ENCODE data around the gene BNC2.
A peak's percentile ranks its signal among the peaks of the same experiment; 100 is the strongest.

The BNC2 gene

DNA sequence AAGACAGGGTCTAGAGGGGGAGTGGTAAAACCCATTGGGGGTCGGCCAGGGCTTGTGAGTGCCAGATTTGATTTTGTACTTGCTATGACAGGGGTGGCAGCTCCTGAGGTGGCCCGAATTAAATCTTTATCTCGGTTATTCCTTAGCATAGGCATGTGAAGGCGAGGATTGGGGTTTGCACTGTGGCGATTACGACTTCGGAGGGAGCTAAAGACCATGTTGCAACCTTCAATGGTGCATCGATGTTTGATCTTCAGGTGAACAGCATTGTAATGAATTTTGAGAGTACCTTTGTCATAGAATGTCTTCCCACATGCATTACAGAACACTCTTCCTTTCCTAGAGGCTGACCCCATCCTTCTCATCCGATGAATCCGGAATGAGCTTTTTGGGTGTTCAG is 433.9 kb downstream of the BNC2 start:
- Mint-ChIP-seq H3K9me3 (peaks cover 34% of the 10 kb centered on the region), H3K27me3 (ENCODE audit: low read depth, poor library complexity) (no peaks in the 10 kb centered on the region), H3K4me1 (peaks cover 20% of the 10 kb centered on the region), H3K4me3 (no peak overlapping the region), H3K27ac (no peak overlapping the region), H3K36me3 (ENCODE audit: low read depth) (peaks cover 46% of the 10 kb centered on the region)
- DNase-seq = no peak
- TF ChIP-seq, protein P1, sequence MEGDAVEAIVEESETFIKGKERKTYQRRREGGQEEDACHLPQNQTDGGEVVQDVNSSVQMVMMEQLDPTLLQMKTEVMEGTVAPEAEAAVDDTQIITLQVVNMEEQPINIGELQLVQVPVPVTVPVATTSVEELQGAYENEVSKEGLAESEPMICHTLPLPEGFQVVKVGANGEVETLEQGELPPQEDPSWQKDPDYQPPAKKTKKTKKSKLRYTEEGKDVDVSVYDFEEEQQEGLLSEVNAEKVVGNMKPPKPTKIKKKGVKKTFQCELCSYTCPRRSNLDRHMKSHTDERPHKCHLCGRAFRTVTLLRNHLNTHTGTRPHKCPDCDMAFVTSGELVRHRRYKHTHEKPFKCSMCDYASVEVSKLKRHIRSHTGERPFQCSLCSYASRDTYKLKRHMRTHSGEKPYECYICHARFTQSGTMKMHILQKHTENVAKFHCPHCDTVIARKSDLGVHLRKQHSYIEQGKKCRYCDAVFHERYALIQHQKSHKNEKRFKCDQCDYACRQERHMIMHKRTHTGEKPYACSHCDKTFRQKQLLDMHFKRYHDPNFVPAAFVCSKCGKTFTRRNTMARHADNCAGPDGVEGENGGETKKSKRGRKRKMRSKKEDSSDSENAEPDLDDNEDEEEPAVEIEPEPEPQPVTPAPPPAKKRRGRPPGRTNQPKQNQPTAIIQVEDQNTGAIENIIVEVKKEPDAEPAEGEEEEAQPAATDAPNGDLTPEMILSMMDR (IDR thresholded peaks at IDR 0.05) = no peak

DNA sequence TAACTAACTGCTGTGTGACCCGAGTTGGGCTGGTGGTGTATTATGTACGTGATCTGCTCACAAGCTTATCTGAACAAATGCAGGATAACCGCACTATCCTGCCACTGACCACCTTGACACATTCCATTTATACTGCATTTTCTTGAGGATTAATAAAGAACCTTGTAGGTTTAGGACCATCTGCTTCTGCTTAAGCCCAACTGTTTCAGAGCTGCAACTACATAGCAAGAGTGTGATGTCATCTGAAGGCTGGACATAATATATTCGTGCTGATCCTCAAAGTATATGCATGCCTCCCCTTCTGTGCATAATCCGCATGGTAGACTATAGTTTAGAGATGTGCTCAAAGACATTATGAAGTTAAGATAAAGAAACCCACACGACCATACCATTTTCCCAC is 435.9 kb downstream of the BNC2 start:
- no peak overlapping the region for H3K27ac Mint-ChIP-seq
- no peak for DNase-seq
- TF ChIP-seq, protein P1 (IDR thresholded peaks at IDR 0.05) = no peak

DNA sequence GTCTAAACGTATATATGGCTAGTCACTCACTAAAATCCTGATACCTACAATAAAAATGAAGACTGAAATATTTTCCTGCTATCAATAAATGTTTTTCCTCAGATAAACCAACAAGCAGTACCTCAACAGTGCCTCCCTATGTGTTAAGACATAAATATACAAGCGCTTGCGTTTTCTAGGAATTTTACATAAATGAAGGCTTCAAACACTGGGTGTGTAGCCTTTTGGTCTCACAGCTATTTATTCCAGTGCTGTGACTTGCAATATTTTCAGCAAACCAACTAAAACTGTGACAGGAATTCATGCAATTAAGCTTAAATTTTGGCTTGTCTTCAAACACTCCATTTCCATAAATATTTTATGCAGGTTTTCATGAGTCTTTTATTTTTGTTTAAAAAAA is 437.0 kb downstream of the BNC2 start:
- H3K27ac Mint-ChIP-seq = no peak overlapping the region
- peaks cover 34% of the 10 kb centered on the region for H3K36me3 Mint-ChIP-seq (ENCODE audit: low read depth)
- no peak overlapping the region for H3K4me3 Mint-ChIP-seq
- peaks cover 51% of the 10 kb centered on the region for H3K4me1 Mint-ChIP-seq
- no peak for DNase-seq
- H3K9me3 Mint-ChIP-seq = peaks cover 24% of the 10 kb centered on the region
- H3K27me3 Mint-ChIP-seq (ENCODE audit: low read depth, poor library complexity) = no peaks in the 10 kb centered on the region
- TF ChIP-seq, protein P1 (IDR thresholded peaks at IDR 0.05) = no peak

More for the DNA sequence above, 435.9 kb downstream of the BNC2 start:
- H3K36me3 Mint-ChIP-seq (ENCODE audit: low read depth) = peaks cover 42% of the 10 kb centered on the region
- H3K4me3 Mint-ChIP-seq = no peak overlapping the region
- H3K27me3 Mint-ChIP-seq (ENCODE audit: low read depth, poor library complexity) = no peaks in the 10 kb centered on the region
- H3K9me3 Mint-ChIP-seq = peaks cover 31% of the 10 kb centered on the region
- peaks cover 40% of the 10 kb centered on the region for H3K4me1 Mint-ChIP-seq

DNA sequence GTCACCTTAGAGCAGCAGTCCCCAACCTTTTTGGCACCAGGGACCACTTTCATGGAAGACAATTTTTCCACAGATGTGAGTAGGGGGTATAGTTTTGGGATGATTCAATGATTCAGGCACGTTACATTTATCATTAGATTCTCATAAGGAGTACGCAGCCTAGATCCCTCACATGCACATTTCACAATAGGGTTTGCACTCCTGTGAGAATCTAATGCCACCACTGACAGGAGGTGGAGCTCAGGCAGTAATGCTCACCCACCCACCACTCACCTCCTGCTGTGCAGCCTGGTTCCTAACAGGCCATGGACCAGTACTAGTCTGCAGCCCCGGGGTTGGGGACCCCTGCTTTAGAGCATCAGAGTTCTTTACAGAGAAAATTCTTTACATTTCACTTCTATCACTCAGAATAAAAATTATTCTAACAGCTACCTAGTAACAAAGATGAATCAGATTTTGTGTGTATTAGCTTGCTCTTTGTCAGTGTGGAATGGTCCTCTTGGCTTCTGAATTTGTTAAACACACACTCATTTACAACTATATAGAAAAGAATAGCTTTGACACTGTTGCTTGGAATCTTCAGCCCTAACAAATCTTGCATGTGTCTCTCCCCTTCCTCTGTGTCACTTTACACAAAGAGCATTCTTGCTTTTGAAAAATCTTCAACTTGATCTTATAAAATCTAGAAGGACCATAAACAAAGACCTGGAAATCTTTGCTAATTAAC is 438.6 kb downstream of the BNC2 start:
- TF ChIP-seq, protein P1 (IDR thresholded peaks at IDR 0.05) = no peak
- peak overlapping the region; percentile 97 for H3K27ac Mint-ChIP-seq
- H3K4me3 Mint-ChIP-seq = no peak overlapping the region
- H3K4me1 Mint-ChIP-seq = peaks cover 63% of the 10 kb centered on the region
- H3K27me3 Mint-ChIP-seq (ENCODE audit: low read depth, poor library complexity) = no peaks in the 10 kb centered on the region
- peaks cover 24% of the 10 kb centered on the region for H3K36me3 Mint-ChIP-seq (ENCODE audit: low read depth)
- peaks cover 19% of the 10 kb centered on the region for H3K9me3 Mint-ChIP-seq
- DNase-seq = no peak

DNA sequence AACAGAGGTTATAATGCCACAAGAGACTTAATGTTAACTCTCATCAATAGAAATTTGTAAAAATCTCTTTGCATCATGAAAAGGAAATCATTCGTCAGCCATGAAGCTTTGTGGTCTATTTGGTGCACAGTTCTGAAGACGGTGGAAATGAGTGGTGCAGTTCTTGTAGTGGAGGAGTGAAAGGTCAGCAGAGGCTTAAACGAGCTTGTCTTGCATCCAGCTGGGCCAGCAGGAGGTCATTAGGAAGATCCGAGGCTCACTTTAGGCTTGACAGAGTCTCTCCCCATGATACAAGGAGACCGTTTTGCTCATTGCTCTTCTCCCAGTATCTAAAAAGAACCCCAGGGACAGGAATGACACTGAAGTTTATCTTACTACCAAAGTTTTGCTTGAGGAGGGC is 440.8 kb downstream of the BNC2 start:
- no peaks in the 10 kb centered on the region for H3K27me3 Mint-ChIP-seq (ENCODE audit: low read depth, poor library complexity)
- H3K4me3 Mint-ChIP-seq = peak overlapping the region; percentile 47
- TF ChIP-seq, protein P1 (IDR thresholded peaks at IDR 0.05) = no peak
- peaks cover 79% of the 10 kb centered on the region for H3K4me1 Mint-ChIP-seq
- DNase-seq = no peak
- H3K36me3 Mint-ChIP-seq (ENCODE audit: low read depth) = peaks cover 3% of the 10 kb centered on the region
- peaks cover 7% of the 10 kb centered on the region for H3K9me3 Mint-ChIP-seq
- H3K27ac Mint-ChIP-seq = peak overlapping the region; percentile 91

DNA sequence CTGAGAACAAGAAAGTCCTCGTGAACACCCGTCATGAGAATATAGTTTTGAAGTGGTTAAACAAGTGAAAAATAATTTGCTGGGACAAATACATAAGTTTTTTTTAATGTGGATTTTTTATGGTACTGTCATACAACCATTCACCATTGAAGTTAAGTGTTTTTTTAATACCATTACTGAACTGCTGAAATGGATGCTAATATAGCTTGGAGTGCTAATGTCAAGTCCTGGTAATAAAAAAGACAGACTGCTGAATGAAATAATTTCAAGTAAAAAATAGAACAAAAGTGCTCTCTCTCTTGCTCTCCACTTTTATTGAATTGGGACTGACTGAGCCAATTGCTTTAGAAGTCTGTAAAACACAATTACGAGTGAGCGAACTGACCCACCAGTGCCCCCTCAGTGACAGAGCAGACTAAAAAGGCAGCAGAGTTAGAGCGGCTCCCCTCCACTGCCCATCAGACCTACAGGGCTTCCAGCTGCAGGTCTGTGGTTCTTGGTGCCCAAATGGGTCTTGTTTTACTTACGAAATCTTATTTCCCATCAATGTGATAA is 442.5 kb downstream of the BNC2 start:
- no peak for DNase-seq
- H3K27me3 Mint-ChIP-seq (ENCODE audit: low read depth, poor library complexity) = no peaks in the 10 kb centered on the region
- H3K4me1 Mint-ChIP-seq = peaks cover 76% of the 10 kb centered on the region
- no peak overlapping the region for H3K4me3 Mint-ChIP-seq
- H3K9me3 Mint-ChIP-seq = peaks cover 4% of the 10 kb centered on the region
- TF ChIP-seq, protein P1 (IDR thresholded peaks at IDR 0.05) = no peak
- H3K27ac Mint-ChIP-seq = no peak overlapping the region
- no peaks in the 10 kb centered on the region for H3K36me3 Mint-ChIP-seq (ENCODE audit: low read depth)
